ENCODE data around the gene LRRC14B.

DNA sequence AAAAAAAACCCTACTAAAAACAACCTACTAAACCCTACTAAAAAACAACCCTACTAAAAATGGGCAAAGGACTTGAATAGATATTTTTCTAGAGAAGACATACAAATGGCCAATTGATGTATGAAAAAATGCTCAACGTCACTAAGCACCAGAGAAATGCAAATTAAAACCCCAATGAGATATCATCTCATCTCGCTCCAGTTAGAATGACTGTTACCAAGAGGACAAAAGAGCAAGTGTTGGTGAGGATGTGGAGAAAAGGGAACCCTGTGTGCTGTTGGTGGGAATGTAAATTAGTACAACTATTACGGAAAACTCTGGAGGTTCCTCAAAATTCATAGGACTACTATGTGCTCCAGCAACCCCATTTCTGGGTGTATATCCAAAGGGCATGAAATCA lies 37.6 kb downstream of the LRRC14B start:
- TF ChIP-seq, protein P1, sequence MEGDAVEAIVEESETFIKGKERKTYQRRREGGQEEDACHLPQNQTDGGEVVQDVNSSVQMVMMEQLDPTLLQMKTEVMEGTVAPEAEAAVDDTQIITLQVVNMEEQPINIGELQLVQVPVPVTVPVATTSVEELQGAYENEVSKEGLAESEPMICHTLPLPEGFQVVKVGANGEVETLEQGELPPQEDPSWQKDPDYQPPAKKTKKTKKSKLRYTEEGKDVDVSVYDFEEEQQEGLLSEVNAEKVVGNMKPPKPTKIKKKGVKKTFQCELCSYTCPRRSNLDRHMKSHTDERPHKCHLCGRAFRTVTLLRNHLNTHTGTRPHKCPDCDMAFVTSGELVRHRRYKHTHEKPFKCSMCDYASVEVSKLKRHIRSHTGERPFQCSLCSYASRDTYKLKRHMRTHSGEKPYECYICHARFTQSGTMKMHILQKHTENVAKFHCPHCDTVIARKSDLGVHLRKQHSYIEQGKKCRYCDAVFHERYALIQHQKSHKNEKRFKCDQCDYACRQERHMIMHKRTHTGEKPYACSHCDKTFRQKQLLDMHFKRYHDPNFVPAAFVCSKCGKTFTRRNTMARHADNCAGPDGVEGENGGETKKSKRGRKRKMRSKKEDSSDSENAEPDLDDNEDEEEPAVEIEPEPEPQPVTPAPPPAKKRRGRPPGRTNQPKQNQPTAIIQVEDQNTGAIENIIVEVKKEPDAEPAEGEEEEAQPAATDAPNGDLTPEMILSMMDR (IDR thresholded peaks at IDR 0.05 in 8 of 11, conservative IDR thresholded peaks at IDR 0.05 in 3 of 11) = no peak
- TF ChIP-seq POLR2AphosphoS5 (IDR thresholded peaks at IDR 0.05) = no peak

All from spleen (tissue), 7 donors.